ENCODE results near the gene TRUB2.

GRCh38 chr9:128349772-128350171 is 27.5 kb upstream of the TRUB2 start:
- TF ChIP-seq CTCF (IDR thresholded peaks at IDR 0.05) = no peak
- TF ChIP-seq POLR2A (IDR thresholded peaks at IDR 0.05) = no peak

Measured in adrenal gland (tissue), 5 donors.